ENCODE data around the gene SLC35G6.

SLC35G6 gene

DNA sequence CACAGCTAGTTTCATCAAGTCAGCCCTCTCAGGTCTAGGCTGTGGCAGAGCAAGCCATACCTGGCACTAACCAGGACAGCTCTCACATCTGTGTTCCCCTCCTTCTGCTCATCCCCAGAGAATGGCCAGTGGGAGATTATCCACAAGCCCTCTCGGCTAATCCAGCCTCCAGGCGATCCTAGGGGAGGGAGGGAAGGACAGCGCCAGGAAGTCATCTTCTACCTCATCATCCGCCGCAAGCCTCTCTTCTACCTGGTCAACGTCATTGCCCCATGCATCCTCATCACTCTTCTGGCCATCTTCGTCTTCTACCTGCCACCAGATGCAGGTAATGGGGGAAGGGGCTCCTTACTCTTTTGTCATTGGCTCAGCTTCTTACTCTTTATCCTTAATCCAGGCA, 32.8 kb upstream of the SLC35G6 start:
- Histone ChIP-seq H3K9me2 (replicated peaks; ENCODE audit: control insufficient read depth, low read length) (no peaks in the 10 kb centered on the region), H3K79me2 (ENCODE audit: control insufficient read depth, low read length) (no peaks in the 10 kb centered on the region), H3K36me3 (ENCODE audit: control insufficient read depth, low read length) (no peaks in the 10 kb centered on the region), H3F3A (ENCODE audit: control insufficient read depth, insufficient read depth) (no peaks in the 10 kb centered on the region), H3K27ac (ENCODE audit: low read depth, low read length) (no peak overlapping the region), H3K4me2 (ENCODE audit: low read length) (no peak overlapping the region), H4K20me1 (ENCODE audit: control insufficient read depth, insufficient read depth, low read depth, low read length) (no peaks in the 10 kb centered on the region; the same call in 1 of the 2 replicates), H3K4me1 (ENCODE audit: control insufficient read depth, low read length) (peaks cover 14% of the 10 kb centered on the region), H3K9me3 (ENCODE audit: control insufficient read depth, insufficient read depth, low read length) (no peaks in the 10 kb centered on the region), H3K27me3 (ENCODE audit: control insufficient read depth, low read length) (peaks cover 31% of the 10 kb centered on the region), H3K4me3 (ENCODE audit: low read length) (no peak overlapping the region)
- no peak for TF ChIP-seq EZH2phosphoT487 (IDR thresholded peaks at IDR 0.05; ENCODE audit: borderline replicate concordance, low read length)
- TF ChIP-seq, protein P1, sequence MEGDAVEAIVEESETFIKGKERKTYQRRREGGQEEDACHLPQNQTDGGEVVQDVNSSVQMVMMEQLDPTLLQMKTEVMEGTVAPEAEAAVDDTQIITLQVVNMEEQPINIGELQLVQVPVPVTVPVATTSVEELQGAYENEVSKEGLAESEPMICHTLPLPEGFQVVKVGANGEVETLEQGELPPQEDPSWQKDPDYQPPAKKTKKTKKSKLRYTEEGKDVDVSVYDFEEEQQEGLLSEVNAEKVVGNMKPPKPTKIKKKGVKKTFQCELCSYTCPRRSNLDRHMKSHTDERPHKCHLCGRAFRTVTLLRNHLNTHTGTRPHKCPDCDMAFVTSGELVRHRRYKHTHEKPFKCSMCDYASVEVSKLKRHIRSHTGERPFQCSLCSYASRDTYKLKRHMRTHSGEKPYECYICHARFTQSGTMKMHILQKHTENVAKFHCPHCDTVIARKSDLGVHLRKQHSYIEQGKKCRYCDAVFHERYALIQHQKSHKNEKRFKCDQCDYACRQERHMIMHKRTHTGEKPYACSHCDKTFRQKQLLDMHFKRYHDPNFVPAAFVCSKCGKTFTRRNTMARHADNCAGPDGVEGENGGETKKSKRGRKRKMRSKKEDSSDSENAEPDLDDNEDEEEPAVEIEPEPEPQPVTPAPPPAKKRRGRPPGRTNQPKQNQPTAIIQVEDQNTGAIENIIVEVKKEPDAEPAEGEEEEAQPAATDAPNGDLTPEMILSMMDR (IDR thresholded peaks at IDR 0.05; ENCODE audit: low read depth, low read length, poor library complexity, severe bottlenecking): no peak

DNA sequence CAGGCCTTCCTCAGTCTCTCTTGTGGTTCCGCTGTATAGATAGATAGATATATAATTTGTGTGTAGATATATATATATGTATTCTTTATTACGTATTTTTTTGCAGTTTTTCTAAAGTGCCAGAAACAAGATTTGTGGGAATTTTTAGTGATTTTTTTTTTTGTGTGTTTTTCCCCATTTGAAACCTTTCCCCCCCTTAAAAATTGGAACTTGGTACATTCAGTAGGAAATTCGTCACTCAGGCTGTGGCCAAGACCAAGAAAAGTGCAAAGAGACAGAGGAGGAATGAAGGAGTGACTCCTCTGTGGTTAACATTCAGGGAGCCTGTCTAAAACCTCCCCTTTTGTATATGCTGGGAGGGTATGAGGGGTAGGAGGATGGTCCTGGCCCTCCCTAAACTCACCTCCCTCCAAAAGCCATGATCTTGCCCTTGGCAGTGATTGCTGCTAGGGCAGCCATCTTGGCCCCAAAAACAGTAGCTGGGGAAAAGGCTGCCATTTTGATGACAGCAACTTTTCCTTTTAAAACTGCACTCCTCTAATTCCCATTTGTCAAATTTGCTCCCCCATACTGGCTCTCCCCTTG, 21.2 kb upstream of the SLC35G6 start:
- Histone ChIP-seq H3K4me2 (ENCODE audit: low read length) (no peak overlapping the region), H3K27ac (ENCODE audit: low read depth, low read length) (no peak overlapping the region), H3K27me3 (ENCODE audit: control insufficient read depth, low read length) (no peaks in the 10 kb centered on the region), H4K20me1 (ENCODE audit: control insufficient read depth, insufficient read depth, low read depth, low read length) (no peaks in the 10 kb centered on the region), H3K36me3 (ENCODE audit: control insufficient read depth, low read length) (no peaks in the 10 kb centered on the region), H3K9me3 (ENCODE audit: control insufficient read depth, insufficient read depth, low read length) (no peaks in the 10 kb centered on the region), H3F3A (ENCODE audit: control insufficient read depth, insufficient read depth) (0 out of 2 replicates have a peak, but pooled peaks cover 5% of the 10 kb centered on the region), H3K79me2 (ENCODE audit: control insufficient read depth, low read length) (peaks cover 5% of the 10 kb centered on the region; the same call in 1 of the 2 replicates), H3K4me1 (ENCODE audit: control insufficient read depth, low read length) (peaks cover 10% of the 10 kb centered on the region), H3K9me2 (replicated peaks; ENCODE audit: control insufficient read depth, low read length) (no peaks in the 10 kb centered on the region), H3K4me3 (ENCODE audit: low read length) (no peak overlapping the region)
- no peak for TF ChIP-seq EZH2phosphoT487 (IDR thresholded peaks at IDR 0.05; ENCODE audit: borderline replicate concordance, low read length)
- TF ChIP-seq, protein P1 (IDR thresholded peaks at IDR 0.05; ENCODE audit: low read depth, low read length, poor library complexity, severe bottlenecking): no peak

DNA sequence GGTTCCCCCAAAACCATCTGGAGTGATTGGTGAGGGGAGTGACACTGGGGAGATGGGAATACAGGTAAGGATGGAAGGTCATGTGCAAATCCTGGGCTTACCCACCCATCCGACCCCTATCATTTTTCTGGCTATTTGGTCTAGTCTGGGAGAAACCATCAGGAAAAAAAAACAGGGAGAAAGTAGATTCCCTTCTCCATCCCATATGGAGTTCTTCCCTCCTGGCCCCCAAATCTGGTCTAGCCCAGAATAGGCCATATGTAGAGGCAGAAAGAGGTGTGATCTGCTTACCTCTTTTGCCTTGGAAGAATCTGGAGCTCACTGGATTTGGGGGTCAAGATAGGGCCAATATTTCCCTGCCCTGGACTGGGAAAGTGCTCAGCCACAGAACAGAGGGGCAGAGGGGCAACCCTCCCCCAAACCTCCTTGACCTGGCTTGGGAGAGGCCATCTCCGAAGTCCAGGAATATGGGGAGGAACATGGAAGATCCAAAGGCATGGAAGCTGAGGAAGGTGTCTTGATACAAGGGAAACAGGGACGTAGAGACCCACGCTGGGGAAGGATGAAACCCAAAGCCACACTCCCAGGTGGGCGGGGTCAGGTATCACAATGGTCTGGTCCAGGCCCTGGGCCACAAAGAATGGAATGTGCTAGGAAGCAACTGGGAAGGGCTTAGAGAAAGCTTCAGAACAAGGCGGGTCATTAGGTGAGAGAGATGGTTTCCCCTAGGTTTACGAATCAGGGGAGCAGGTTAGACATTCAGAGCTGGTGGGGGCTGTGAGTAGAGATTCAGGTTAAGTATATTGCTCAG, 20.2 kb upstream of the SLC35G6 start:
- no peak overlapping the region for H3K27ac ChIP-seq (ENCODE audit: low read depth, low read length)
- H3K36me3 ChIP-seq (ENCODE audit: control insufficient read depth, low read length): no peaks in the 10 kb centered on the region
- H3K4me2 ChIP-seq (ENCODE audit: low read length): no peak overlapping the region

More for the DNA sequence above, 20.2 kb upstream of the SLC35G6 start:
- Histone ChIP-seq H3F3A (ENCODE audit: control insufficient read depth, insufficient read depth) (0 out of 2 replicates have a peak, but pooled peaks cover 5% of the 10 kb centered on the region), H3K4me1 (ENCODE audit: control insufficient read depth, low read length) (peaks cover 8% of the 10 kb centered on the region), H3K79me2 (ENCODE audit: control insufficient read depth, low read length) (peaks cover 5% of the 10 kb centered on the region; the same call in 1 of the 2 replicates), H3K9me3 (ENCODE audit: control insufficient read depth, insufficient read depth, low read length) (no peaks in the 10 kb centered on the region), H3K27me3 (ENCODE audit: control insufficient read depth, low read length) (no peaks in the 10 kb centered on the region), H4K20me1 (ENCODE audit: control insufficient read depth, insufficient read depth, low read depth, low read length) (no peaks in the 10 kb centered on the region), H3K4me3 (ENCODE audit: low read length) (no peak overlapping the region), H3K9me2 (replicated peaks; ENCODE audit: control insufficient read depth, low read length) (no peaks in the 10 kb centered on the region)
- TF ChIP-seq EZH2phosphoT487 (IDR thresholded peaks at IDR 0.05; ENCODE audit: borderline replicate concordance, low read length): no peak
- TF ChIP-seq, protein P1 (IDR thresholded peaks at IDR 0.05; ENCODE audit: low read depth, low read length, poor library complexity, severe bottlenecking): no peak
